Measurements from ENCODE around the gene DISC1. TPM values are rescaled to one million over a fixed set of nuclear protein-coding genes. Genes with fewer than 3 reads are reported as not detected.

The DISC1 gene
- polyA plus RNA-seq, 1 donor: 6.3 TPM

DNA sequence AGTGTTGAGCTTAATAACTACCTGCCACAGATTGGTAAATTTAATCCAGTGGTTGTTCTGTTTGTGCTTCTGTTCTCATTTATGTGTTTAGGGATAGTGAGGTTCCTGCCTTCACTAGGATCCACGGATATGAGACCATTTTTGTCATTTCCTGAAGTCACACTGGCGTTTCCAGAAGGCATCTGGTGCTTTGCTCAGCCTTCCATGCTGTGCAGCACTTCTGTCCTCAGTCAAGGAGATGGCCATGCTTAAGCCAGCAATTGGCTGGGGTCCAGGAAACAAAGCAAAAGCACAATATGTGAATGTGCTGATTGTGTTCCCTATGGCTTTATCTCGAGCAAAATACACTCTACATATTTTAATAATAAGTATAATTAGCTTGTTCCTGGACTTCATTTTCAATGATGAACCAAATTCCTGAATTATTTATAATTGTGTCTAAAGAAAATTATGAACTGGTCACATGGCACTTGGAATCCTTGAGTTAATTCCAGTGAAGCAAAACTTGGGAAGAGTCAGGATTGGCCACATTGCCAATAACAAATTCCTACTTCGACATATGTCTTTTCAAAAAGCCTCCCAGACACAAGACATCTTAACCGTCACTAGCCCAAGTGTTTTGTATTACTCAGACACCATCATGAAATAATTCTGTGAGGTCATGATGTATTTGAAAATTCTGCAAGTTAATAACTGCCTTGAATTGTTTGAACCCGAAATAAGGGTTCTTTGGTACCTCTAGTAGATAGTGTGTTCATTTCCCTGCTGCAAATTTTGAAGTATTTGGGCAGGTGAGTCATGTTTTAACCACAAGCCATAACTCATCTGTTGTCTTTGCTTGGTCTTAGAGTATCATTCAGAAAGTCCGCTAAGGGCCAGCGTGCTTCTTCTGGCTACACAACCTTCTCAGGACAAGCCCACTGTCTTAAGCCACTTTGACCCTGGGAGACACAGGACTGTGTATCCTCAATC is 412.4 kb downstream of the DISC1 start:
- DNase-seq (ENCODE audit: low read depth): no peak

- no peak for DNase-seq (ENCODE audit: low read depth)
Measured at GRCh38 chr1:232040260-232040659, 413.7 kb downstream of the DISC1 start.

GRCh38 chr1:232044728-232045127 is 418.1 kb downstream of the DISC1 start:
- no peak for DNase-seq (ENCODE audit: low read depth)

- no peak for DNase-seq (ENCODE audit: low read depth)
Measured at GRCh38 chr1:232045139-232045994, 418.8 kb downstream of the DISC1 start.

- no peak for DNase-seq (ENCODE audit: low read depth)
Measured at GRCh38 chr1:232046451-232047306, 420.1 kb downstream of the DISC1 start.

- DNase-seq (ENCODE audit: low read depth): no peak
Measured at GRCh38 chr1:232047473-232047872, 420.9 kb downstream of the DISC1 start.

DNA sequence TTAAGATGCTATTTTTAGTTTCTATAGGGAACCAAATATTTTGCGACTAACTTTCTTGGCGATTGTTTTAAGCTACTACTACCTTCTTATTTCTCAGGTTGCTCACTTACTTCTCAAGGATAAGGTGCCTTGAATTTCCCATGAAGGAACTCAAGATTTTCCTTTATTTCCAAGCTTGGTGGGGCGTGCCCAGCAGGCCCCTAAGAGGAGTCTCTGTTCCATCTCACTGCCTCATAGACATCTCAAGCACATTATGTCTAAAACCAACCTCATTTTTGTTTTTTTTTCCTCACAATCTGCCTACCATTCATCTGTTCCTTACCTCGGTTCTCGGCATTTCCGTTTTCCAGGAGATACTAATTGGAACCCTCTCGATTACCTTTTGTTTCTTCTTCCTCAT is 421.9 kb downstream of the DISC1 start:
- no peak for DNase-seq (ENCODE audit: low read depth)

DNA sequence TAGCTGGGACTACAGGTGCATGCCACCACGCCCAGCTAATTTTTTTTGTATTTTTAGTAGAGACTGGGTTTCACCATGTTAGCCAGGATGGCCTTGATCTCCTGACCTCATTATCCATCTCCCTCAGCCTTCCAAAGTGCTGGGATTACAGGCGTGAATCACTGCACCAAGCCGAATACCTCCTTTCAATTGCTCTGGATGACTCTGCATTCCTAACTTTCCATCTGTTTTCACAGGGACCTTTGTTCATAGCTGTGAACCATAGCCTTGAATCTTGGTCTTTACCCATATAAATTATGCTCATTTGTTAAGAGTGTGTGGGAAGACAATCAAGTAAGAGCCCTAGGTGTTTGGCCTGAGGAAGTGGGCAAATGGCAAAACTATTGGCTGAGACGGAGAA is 422.7 kb downstream of the DISC1 start:
- DNase-seq (ENCODE audit: low read depth): no peak

DNA sequence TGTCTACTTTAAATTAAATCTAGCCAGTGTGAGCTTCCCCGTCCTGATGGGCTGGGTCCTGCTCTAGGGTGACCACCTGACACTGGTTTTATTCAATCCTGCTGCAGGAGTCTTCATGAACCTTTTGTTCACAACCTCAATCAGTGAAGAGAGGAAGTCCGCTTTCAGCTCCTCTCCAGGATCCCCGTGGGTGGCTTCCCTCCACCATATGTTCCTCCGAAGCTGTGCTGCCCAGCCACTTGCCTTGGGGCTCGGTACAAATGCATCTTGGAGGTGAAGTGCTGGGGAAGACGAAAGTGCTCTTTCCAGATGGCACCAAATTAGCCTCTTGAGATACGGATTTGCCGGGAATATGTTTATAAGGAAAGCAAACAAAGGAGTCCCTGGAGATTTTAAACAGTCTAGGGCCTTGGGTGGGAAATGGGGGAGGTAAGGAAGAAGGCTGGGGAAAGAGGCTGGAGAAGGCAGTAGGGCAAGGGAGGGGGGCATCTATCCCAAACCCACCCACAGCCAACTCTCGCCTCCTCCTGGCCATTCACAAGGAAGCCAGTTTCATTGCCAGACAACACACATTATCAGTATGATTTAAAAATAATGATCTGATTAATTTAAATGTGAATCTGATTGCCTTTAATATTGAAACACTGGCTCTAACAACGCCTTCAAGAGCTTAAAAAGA is 430.8 kb downstream of the DISC1 start:
- DNase-seq (ENCODE audit: low read depth): no peak

- DNase-seq (ENCODE audit: low read depth): no peak
Measured at GRCh38 chr1:232057896-232058274, 431.3 kb downstream of the DISC1 start.

- no peak for DNase-seq (ENCODE audit: low read depth)
Measured at GRCh38 chr1:232059726-232060374, 433.3 kb downstream of the DISC1 start.

- DNase-seq (ENCODE audit: low read depth): no peak
Measured at GRCh38 chr1:232062967-232063366, 436.4 kb downstream of the DISC1 start.

- DNase-seq (ENCODE audit: low read depth): no peak
Measured at GRCh38 chr1:232066521-232066920, 439.9 kb downstream of the DISC1 start.

DNA sequence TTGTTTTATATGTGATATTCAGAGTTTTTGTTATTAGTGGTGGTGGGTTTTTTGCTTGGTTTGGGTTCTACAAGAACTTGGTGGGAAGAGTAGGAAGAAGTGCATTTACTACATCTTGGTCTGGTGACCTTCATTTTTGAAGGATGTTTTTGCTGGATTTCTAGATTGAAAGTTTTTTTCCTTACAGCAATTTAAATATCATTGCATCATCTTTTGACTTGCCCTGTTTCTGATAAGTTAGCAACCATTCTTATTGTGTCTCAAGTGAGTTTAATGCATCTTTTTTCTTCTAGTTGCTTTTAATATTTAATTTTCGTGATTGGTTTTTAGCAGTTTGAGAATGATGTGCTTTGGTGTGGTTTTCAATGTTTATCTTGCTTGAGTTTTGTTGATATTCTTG is 447.7 kb downstream of the DISC1 start:
- no peak for DNase-seq (ENCODE audit: low read depth)

DNA sequence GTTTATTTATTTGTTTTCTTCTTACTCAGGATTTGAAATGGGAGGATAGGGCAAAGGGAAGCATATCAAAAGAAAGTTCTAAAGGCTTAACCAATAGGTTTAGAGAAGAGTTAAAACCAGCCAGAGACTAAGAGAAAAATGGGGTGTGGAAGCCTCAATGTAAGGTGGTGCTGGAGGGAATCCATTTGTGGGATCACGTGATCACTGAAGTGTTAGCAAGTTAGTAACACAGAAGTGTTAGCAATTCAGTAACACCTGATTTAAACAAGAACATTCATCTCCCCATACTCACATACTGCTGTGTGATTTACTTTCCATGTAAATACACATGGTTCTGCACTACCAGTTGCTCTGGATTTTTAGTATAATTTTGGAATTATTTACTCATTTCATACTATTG is 451.2 kb downstream of the DISC1 start:
- no peak for DNase-seq (ENCODE audit: low read depth)

DNA sequence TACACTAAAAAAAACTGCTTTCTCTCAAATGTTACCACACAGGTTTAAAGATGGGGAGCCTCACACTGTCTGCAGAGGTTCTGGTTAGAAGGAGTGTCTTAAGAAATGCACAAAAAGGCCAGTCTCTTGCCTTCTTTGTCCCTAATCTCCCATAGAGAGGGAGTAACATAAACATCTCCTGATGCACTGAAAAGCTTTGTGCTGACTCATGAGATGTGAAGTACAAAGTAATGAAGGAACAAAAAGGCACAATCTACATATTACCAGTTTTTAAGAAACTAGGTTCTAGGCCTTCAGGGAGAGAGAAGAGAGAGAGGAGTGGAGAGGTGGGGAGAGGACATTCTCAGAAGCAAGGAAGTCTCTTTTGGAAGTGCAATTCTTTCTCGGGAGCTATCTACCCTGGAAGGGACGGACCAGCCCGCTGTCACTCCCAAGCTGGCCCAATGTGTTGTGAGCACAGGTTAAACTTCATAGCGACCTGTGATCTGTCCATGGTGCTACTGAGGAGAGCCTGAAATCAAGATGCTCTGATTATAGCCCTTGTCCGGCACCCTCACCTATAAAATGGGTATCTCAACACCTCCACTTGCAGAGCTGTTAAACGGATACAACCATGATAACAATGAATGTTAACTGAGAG is 458.1 kb downstream of the DISC1 start:
- no peak for DNase-seq (ENCODE audit: low read depth)

- no peak for DNase-seq (ENCODE audit: low read depth)
Measured at GRCh38 chr1:232090816-232091215, 464.2 kb downstream of the DISC1 start.
